Measurements from ENCODE around the gene BYSL.
"Not testable (repeated sequence)": the region's sequence is repeated elsewhere in the genome, so short reads cannot be mapped to it uniquely, and the experiment has no call there.

BYSL gene

GRCh38 chr6:41942882-41943281 is 21.6 kb downstream of the BYSL start:
- DNase-seq: not testable (repeated sequence)

GRCh38 chr6:41943456-41943855 is 22.2 kb downstream of the BYSL start:
- no peak for DNase-seq

- no peak for DNase-seq
Observed at GRCh38 chr6:41947581-41948220, 26.4 kb downstream of the BYSL start.

- no peak for DNase-seq
Observed at GRCh38 chr6:41954668-41955067, 33.4 kb downstream of the BYSL start.

GRCh38 chr6:41955412-41955811 is 34.1 kb downstream of the BYSL start:
- no peak for DNase-seq

DNA sequence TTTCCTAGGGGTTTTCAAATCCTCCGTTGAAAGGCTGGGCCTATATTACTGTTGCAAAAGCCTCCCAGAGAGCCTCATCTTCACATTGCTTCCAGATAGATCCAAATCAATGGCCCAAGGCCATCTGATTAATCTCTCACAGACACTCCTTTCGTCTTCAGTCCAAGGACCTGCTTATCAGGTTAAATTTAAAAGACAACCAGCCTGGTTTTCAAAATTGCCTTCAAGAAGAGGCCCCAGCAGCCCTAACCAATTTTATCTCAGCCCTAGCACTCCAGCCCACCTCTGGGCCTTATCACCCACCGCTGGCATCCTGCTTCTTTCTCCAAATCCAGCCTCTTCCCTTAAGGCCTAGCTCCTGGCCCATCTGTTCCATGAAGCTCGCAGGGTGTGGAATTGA is 35.8 kb downstream of the BYSL start:
- no peak for DNase-seq

DNA sequence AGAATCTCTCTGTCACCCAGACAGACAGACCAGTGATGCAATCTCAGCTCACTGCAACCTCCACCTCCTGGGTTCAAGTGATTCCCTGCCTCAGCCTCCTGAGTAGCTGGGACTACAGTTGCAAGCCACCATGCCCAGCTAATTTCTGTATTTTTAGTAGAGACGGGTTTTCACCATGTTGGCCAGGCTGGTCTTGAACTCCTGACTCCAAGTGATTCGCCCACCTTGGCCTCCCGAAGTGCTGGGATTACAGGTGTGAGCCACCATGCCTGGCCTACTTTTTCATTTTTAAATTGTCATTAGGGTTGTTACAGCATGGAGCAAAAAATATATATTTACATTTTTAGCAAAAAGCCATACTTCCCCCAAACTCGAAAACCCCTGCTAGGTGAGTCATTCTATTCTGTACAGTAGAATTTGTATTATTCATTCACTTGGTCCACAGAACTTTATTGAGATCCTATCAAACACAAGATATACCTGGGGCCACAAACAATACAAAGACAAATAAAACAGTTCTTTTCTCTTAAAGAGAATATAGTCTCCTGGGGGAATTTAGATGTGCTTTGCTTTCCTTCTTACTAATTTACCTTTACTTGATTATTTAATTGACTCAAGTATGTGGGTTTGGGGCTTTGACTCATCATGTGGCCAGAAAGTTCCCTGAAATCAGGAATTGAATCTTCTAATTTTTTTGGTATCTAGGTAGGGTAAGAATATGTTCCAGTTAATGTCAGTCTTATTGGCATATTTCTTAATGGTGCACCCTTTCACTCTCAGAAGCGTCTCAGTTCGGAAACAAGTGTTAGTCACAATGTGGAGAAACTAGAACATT is 36.9 kb downstream of the BYSL start:
- DNase-seq: no peak

DNA sequence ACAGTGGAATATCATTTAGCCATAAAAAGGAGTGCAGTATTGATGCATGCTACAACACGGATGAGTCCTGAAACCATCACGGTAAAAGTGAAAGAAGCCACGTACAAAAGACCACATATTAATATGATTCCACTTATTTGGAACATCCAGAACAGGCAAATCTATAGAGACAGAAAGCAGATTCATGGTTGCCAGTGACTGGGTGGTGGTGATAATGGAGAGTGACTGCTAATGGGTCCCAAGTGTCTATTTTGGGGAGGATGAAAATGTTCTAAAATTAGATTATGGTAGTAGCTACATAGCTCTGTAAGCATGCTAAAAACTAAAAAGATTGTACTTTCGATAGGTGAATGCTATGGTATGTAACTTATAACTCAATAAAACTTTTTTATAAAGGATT is 38.7 kb downstream of the BYSL start:
- DNase-seq: no peak

DNA sequence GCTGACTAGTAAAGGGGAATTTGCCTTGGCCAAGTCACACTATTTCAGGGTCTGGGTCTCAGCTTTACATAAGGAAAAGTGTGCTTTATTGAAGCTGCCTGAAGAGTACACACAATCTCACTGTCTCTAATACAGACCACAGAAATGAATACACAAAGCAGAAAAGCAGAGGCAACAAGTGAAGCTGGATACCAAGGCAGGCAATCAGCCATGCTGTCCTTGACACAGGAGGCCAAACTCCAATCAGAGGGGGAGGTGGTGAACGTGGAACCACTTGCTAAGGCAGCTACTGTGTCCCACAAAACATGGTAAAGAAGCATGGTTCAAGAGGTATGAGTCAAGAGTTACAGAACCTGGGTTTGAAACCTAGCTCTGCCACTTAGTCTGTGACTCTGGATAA is 42.1 kb downstream of the BYSL start:
- DNase-seq: no peak

DNA sequence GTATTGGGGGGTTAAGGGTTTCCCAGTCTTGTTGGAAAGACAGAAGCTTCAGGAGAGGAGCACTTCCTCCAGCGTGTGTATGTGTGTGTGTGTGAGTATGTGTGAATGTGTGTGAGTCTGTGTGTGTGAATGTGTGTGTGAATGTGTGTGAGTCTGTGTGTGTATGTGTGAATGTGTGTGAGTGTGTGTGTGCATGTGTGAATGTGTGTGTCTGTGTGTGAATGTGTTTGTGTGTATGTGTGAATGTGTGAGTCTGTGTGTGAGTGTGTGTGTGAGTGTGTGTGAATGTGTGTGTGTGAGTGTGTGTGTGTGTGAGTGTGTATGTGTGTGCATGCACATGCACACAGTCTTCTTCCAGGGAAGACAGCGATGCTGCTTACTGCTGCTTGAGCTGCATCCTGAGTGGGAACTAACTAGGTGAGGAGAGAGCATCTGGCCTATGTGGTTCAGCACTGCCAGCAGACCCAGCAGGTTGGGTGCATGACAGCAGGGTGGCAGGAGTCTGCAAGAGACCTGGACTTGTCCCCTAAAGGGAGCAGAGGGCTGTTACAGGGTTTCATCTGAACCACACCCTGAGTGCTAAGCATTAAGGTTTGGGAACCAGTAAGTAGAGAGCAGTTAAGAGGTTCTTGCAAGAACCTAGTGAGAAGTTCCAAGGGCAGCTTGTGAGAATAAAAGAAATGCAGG is 43.0 kb downstream of the BYSL start:
- DNase-seq: no peak

- no peak for DNase-seq
Observed at GRCh38 chr6:41965429-41966213, 44.3 kb downstream of the BYSL start.

- DNase-seq: no peak
Observed at GRCh38 chr6:41966214-41966920, 45.1 kb downstream of the BYSL start.

- DNase-seq: no peak
Observed at GRCh38 chr6:41966961-41967311, 45.6 kb downstream of the BYSL start.

GRCh38 chr6:41967312-41968287 is 46.3 kb downstream of the BYSL start:
- no peak for DNase-seq

GRCh38 chr6:41970436-41970846 is 49.1 kb downstream of the BYSL start:
- no peak for DNase-seq

GRCh38 chr6:41972826-41973225 is 51.5 kb downstream of the BYSL start:
- no peak for DNase-seq

- DNase-seq: no peak
Observed at GRCh38 chr6:41974281-41974825, 53.1 kb downstream of the BYSL start.

DNA sequence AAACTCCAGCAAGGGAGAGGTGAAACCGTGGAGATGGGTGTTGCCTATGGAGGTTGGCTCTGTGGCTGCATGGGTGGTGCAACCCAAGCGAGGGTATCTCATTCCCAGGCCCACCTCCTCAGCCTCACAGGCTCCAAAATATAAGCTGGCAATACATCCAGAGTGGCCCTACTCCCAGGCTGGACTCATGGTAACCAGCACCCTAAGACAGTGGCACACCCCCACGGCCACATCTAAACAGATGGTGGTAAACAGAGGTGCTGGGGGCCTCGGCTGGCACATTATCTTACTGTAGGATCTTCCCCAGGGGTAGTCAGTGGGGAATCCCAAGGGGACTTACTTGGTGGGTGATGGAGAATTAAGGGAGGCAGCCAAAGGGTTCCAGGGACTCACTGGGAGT is 54.0 kb downstream of the BYSL start:
- no peak for DNase-seq

DNA sequence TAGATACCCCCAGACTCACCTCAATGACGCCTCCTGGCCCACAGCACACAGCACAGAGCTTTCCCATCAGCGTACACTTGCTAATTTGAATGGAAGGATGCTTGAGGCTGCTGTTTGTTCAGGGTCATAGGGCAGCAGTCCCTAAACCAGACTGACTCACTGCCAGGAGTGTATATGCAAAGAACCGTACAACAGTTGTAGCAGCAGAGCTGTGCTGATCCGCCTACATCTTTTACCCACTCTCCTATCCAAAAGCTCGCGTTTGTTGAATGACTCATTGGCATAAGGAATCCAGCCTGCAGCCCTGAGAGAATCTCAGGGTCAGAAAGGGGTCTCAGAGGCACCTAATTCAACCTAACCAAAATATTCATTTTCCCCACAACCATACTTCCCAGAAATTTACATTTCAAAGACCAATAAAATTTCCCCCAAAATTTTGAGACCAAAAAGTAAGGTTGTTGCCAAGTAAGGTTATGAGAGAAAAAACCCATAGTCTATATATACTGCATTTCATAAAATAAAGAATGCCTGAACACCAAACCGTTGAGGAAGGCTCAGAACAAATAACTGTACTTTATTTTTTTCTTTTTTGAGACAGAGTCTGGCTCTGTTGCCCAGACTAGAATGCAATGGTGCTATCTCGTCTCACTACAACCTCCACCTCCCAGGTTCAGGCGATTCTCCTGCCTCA is 55.6 kb downstream of the BYSL start:
- DNase-seq: no peak
